GM12801 (cell line): ENCODE measurements around the gene RNASE8.

Experiments used
- TF ChIP-seq, protein P1 (sequence below): IDR thresholded peaks from one replicate; pipeline ENCODE4 v1.5.1; 2011; ENCODE audit warnings: control low read depth; ENCODE audit not compliant: insufficient read length; ENCODE audit errors: extremely low read depth

RNASE8 gene

DNA sequence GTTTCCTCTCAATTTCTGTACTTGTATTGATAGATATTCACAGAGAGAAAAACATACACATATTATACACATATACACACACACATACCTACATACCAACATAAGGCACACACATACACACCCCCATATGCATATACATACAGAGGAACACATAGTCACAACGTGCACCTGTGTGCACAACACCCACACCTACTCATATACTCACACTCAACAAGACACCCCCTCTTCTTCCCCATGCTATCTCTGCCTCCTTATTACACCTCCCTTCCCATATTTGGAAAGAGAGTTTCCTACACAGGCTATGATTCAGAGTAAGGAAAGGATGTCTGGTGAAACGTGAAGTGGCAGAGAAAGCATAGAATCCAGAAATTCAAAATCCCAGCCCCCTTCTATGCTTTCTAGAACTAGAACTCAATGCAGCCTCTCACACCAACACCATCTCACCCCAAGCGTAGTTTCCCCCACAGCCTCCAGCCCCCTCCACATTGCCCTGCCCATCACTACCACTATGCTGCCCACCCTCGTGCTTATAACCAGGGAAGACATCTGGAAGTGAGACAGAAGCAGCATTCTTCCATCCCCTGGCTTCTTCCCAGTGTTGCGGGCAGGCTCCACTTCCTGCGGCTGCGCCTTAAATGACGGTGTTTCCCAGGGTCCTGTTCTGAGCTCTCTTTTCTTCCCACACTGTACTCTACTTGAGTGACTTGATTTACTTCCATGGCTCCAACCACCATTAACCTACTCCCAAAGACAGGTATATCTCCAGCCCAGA lies 2.4 kb downstream of the RNASE8 start:
- TF ChIP-seq, protein P1, sequence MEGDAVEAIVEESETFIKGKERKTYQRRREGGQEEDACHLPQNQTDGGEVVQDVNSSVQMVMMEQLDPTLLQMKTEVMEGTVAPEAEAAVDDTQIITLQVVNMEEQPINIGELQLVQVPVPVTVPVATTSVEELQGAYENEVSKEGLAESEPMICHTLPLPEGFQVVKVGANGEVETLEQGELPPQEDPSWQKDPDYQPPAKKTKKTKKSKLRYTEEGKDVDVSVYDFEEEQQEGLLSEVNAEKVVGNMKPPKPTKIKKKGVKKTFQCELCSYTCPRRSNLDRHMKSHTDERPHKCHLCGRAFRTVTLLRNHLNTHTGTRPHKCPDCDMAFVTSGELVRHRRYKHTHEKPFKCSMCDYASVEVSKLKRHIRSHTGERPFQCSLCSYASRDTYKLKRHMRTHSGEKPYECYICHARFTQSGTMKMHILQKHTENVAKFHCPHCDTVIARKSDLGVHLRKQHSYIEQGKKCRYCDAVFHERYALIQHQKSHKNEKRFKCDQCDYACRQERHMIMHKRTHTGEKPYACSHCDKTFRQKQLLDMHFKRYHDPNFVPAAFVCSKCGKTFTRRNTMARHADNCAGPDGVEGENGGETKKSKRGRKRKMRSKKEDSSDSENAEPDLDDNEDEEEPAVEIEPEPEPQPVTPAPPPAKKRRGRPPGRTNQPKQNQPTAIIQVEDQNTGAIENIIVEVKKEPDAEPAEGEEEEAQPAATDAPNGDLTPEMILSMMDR = no peak

DNA sequence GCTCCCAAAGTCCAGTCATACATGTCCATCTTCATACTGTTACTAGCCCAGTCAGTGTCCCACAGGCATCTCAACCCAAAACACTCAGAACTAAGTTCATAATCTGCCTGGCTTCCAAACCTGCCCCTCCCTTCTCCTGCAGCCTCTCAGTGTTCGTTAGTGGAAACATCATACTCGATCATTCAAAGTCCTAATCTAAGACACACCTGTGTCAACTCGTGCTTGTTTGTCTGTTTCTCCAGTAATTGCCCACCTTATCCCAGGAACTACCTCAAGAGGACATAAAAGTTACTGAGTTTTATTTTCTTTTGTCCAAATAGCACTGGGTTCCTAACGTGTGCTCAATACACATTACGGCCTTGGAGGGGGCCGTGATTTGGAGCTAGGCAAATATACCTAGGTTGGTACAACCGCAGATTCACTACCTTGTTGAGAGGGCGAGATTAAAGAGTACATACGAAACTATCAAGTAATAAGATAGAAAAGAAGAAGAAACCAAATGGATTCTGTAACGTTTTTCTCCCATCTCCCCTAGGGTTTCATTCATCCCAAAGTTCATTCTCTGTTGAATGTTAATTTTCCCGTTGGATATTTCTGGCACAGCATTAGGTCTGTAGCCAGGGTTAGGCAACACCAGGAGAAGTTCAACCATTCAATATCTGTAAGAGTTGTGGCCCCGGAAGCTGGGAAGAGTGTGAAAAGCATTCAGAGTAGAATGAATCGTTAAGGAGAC lies 3.2 kb downstream of the RNASE8 start:
- TF ChIP-seq, protein P1 = no peak

DNA sequence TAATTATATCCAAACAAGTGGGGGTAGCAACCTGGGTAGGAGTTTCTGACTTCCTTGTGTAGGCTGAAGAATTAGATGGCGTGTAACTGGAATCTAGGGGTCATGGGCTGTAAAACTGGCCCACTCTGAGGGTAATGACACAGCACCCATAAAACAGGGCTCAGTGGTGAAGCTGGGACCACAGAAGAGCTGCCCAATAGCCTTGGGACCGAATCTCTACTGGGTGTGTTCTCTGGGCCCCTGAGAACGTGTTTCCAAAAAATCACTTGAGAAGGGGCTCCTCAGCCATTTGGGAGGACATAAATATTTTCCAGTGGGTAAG lies 3.7 kb downstream of the RNASE8 start:
- TF ChIP-seq, protein P1 = no peak

DNA sequence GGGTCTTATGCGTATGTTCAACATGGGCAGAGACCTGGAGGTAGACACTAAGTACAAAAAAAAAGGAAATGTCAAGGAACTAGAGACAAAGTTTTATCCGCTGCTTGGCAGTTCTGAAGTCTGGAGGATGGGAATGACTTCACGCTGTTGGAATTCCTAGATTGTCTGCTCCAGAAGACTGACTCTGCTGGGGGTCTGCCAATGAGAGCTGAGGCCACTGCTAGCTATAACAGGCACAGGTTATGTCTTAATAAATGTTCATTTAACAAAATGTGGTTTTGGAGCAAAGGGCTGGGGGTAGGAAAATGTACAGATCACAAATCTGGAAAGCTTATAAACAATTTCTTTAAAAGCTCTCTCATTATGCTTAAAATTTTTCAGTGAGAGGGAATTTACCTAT lies 5.9 kb downstream of the RNASE8 start:
- TF ChIP-seq, protein P1 = no peak

DNA sequence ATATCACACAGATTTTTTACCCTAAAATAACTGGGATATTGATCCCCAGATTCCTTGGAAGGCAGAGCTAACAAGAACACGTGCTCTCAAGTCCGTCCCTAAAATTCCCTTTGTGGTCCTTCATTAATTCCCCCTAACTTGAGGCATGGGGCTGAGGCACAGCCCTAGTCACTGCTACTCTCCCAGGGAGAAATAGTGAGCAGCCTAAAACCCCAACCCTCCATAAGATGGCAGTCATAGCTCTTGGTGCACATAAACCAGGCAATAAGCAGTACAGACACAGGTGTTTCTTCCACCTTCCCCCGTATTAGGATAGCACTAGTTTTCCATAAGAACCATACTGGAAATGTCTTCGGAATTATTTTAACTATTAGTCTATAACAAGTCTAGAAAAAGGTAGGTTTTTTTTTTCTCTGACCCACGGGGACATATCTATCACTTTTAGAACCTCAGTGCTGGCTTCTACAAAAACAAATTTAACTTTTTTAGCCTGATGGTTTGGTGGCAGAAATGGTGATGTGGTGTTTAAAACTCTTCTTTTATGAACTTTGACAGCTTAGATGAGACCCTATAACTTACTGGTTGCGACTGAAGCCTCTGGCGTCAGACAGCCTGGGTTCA lies 9.4 kb downstream of the RNASE8 start:
- TF ChIP-seq, protein P1 = no peak

DNA sequence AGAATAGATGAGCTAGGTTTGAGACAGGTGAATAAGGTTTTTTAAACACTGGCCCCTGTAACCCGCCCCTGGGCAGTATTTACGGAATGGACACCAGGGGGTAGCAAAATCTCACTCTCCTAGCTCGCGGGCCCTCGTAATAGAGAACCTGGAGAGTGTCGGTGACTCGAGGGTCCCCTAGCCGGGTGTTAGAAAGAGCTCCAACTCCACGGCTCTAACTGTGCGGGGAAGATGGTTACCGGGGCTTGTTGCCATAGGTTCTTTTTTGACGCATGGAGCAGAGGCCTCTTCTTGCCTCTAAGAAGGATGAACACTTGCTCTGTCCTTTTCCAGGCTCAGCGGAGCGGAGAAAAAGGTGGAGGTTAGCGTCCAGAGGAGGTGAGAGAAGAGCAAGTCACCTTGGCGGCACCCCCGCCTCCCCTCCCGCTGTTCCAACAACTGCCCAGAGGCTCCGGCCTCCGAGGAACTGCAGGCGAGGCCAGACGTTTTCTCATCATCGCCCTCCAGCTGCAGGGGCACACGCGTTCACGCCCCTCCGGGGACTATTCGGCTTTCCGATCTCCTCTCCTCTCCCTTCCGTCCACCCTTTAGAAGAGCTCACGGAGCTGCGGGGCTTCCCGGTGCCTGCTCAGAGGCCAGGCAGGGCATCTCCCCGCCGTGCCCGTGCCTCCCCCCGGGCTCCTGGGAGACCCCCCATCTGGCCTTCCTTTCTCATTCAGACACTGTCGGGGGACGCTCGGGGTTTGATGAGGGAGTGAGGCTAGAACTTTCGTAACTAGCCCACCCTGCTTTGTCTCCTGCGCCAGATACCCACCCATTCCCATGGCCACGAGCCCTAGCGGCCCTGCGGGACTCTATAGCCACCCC lies 11.1 kb downstream of the RNASE8 start:
- TF ChIP-seq, protein P1 = no peak
